ENCODE results near the gene CSNK2A1. TPM values are rescaled to one million over a fixed set of nuclear protein-coding genes. Genes with fewer than 3 reads are reported as not detected.

The CSNK2A1 gene
- total RNA-seq, 1 donor from 2014 or later: 214 TPM

DNA sequence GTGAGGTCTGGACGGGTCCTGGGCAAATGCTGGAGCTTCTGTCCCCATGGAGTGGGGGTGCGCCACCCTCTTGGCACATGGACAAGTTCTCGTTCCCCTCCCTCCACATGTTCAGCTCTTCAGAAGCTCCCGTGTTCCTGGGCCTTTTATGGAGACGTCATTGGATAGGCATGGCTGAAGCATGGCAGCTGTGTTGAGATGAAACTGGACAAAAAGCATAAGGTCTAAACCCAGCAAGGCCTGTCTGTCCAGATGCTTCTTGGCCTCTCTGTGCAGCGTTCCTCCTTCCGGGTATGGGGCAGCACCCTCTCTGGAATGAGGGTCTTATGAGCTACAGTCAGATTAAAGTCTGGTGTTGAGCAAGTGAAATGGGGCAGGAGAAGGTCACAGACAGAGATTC is 108.0 kb downstream of the CSNK2A1 start:
- H3K36me3 Mint-ChIP-seq (ENCODE audit: unreplicated experiment): peaks cover 12% of the 10 kb centered on the region

DNA sequence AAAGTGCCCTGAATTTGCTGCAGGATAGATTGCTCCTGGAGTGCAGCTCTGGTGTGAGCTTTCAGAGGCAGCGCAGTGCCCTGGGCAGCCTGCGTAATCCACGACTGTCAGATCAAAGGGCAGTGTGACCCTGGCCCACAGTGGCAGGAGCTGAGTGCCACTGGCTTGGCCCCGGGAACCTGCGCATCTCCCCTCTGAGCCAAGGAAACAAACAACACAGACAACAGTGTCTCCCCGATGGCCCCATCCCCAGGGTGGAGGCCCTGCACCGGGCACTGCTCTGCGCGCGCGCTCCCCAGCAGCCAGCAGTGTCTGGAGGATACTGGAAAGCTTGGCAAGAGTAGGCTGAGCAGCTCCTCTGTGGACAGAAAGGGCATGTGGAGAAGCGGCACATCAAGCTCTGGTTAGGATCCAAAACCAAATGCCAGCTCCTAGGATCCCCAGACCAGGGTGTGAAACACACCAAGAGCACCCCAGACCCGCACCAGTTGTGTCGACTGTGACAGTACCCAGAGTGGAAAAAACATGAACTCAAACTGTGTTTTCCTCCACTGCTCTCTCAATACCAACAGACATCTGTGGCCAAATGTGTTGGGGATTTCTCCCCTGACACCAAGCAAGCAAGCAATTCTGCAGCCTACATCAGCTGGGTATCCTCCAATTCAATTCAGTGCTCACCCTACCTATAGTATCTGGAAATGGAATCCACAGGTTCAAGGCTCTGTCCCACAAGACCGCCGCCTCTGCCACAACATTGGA is 108.8 kb downstream of the CSNK2A1 start:
- no peak for DNase-seq
- Mint-ChIP-seq H3K36me3 (ENCODE audit: unreplicated experiment) (peaks cover 12% of the 10 kb centered on the region), H3K4me3 (ENCODE audit: unreplicated experiment) (no peak overlapping the region), H3K4me1 (ENCODE audit: low read depth, unreplicated experiment) (peaks cover 13% of the 10 kb centered on the region), H3K27ac (ENCODE audit: unreplicated experiment) (no peak overlapping the region), H3K9me3 (ENCODE audit: unreplicated experiment) (peaks cover 6% of the 10 kb centered on the region), H3K27me3 (ENCODE audit: unreplicated experiment) (peaks cover 3% of the 10 kb centered on the region)
- TF ChIP-seq, protein P1, sequence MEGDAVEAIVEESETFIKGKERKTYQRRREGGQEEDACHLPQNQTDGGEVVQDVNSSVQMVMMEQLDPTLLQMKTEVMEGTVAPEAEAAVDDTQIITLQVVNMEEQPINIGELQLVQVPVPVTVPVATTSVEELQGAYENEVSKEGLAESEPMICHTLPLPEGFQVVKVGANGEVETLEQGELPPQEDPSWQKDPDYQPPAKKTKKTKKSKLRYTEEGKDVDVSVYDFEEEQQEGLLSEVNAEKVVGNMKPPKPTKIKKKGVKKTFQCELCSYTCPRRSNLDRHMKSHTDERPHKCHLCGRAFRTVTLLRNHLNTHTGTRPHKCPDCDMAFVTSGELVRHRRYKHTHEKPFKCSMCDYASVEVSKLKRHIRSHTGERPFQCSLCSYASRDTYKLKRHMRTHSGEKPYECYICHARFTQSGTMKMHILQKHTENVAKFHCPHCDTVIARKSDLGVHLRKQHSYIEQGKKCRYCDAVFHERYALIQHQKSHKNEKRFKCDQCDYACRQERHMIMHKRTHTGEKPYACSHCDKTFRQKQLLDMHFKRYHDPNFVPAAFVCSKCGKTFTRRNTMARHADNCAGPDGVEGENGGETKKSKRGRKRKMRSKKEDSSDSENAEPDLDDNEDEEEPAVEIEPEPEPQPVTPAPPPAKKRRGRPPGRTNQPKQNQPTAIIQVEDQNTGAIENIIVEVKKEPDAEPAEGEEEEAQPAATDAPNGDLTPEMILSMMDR (IDR thresholded peaks at IDR 0.05; ENCODE audit: partially characterized antibody, unreplicated experiment): no peak

More for the DNA sequence above, 108.0 kb downstream of the CSNK2A1 start:
- Mint-ChIP-seq H3K4me1 (ENCODE audit: low read depth, unreplicated experiment) (peaks cover 10% of the 10 kb centered on the region), H3K27ac (ENCODE audit: unreplicated experiment) (no peak overlapping the region), H3K4me3 (ENCODE audit: unreplicated experiment) (no peak overlapping the region), H3K9me3 (ENCODE audit: unreplicated experiment) (peaks cover 6% of the 10 kb centered on the region), H3K27me3 (ENCODE audit: unreplicated experiment) (peaks cover 3% of the 10 kb centered on the region)
- DNase-seq: no peak
- TF ChIP-seq, protein P1 (IDR thresholded peaks at IDR 0.05; ENCODE audit: partially characterized antibody, unreplicated experiment): no peak

DNA sequence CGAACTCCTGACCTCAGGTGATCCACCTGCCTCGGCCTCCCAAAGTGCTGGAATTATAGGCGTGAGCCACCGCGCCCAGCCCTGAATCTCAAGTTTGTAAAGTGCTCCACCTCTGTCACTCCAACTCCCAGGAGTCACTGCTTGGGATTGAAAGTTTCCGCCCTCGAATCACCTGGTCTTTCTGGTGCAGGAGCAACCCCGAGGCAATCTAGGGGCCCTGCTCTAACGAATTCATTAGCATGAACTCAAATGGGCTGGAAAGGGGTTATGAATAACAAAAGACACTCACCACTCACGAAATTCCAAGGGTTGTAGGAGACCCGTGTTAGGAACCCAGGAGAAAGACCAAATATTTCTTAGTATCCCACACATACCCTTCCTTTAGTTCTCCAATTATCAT is 109.4 kb downstream of the CSNK2A1 start:
- H3K4me3 Mint-ChIP-seq (ENCODE audit: unreplicated experiment): no peak overlapping the region

DNA sequence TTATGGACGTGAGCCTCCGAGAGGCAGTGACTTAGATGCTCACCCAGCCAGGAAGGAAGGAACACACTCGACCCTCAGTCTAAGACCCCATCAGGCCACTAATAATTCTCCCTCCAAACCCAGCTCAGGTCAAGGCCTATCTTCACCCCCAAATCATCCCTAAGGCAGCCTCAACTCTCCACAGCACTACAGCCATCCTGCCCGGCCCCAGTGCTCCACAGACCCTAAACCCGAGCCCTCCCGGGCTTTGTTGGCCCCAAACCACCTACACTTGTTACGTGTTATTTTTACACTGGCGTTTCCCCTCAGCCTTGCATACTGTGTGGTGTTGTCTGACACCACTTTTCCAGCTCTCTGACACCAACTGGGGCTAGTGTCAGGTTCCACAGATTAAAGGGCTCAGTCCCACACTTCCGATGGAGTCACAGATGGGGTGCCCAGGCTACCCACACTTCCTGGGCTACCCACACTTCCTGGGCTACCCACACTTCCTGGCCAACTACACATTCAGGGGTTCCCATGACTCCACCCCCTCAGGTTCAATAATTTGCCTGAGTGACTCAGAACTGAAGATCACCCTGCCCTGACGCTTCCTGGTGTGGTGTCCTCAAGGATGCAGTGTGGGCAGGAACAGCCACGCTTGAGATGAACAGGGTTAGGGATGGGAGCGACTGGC is 110.2 kb downstream of the CSNK2A1 start:
- Mint-ChIP-seq H3K4me3 (ENCODE audit: unreplicated experiment) (no peak overlapping the region), H3K36me3 (ENCODE audit: unreplicated experiment) (peaks cover 12% of the 10 kb centered on the region)

More for the DNA sequence above, 109.4 kb downstream of the CSNK2A1 start:
- Mint-ChIP-seq H3K4me1 (ENCODE audit: low read depth, unreplicated experiment) (peaks cover 13% of the 10 kb centered on the region), H3K27ac (ENCODE audit: unreplicated experiment) (no peak overlapping the region), H3K9me3 (ENCODE audit: unreplicated experiment) (peaks cover 6% of the 10 kb centered on the region), H3K27me3 (ENCODE audit: unreplicated experiment) (peaks cover 3% of the 10 kb centered on the region), H3K36me3 (ENCODE audit: unreplicated experiment) (peaks cover 12% of the 10 kb centered on the region)
- TF ChIP-seq, protein P1 (IDR thresholded peaks at IDR 0.05; ENCODE audit: partially characterized antibody, unreplicated experiment): no peak
- no peak for DNase-seq

More for the DNA sequence above, 110.2 kb downstream of the CSNK2A1 start:
- TF ChIP-seq, protein P1 (IDR thresholded peaks at IDR 0.05; ENCODE audit: partially characterized antibody, unreplicated experiment): no peak
- peaks cover 6% of the 10 kb centered on the region for H3K9me3 Mint-ChIP-seq (ENCODE audit: unreplicated experiment)
- H3K4me1 Mint-ChIP-seq (ENCODE audit: low read depth, unreplicated experiment): peaks cover 13% of the 10 kb centered on the region
- H3K27me3 Mint-ChIP-seq (ENCODE audit: unreplicated experiment): peaks cover 3% of the 10 kb centered on the region
- no peak overlapping the region for H3K27ac Mint-ChIP-seq (ENCODE audit: unreplicated experiment)
- DNase-seq: no peak
